B cell (primary cell): ENCODE measurements around the gene STX18. TPM values are rescaled to one million over a fixed set of nuclear protein-coding genes. Genes with fewer than 3 reads are reported as not detected.

Experiments used
- ATAC-seq: fragments of 200-7000 bp; cut with Tn5 transposase; one replicate; pipeline ENCODE4 v1.10.0; 2021; ENCODE audit warnings: low read depth, mild to moderate bottlenecking, moderate number of reproducible peaks, moderate library complexity
- CTCF ChIA-PET: fragments of 350-600 bp; sonication (Branson Sonifier 250); formaldehyde crosslinking; loops from one replicate; lab custom pipeline; 2021; ENCODE audit warnings: antibody characterized with exemption, inconsistent platforms; lab: Charles Lee
- POLR2A ChIA-PET: fragments of 350-600 bp; sonication (Branson Sonifier 250); formaldehyde crosslinking; loops from one replicate; lab custom pipeline; 2021; ENCODE audit warnings: antibody characterized with exemption; lab: Charles Lee
- DNase-seq: peaks from one replicate; pipeline ENCODE4 v3.0.0; 2013
- H2AFZ ChIP-seq: 2 replicates; pipeline ENCODE4 v1.6.1; 2012; ENCODE audit warnings: mild to moderate bottlenecking, low read depth, low read length; ENCODE audit not compliant: insufficient read depth, poor library complexity, severe bottlenecking
- H3K27ac ChIP-seq, 2 donors: 1 replicate in 1 of 2; 2 replicates in 1 of 2; pipeline ENCODE4 v1.5.1; 2012 to 2013; ENCODE audit warnings: low read length in 2 of 2, mild to moderate bottlenecking in 2 of 2, moderate library complexity in 1 of 2
- H3K27me3 ChIP-seq, 4 experiments: fragments of 200-600 bp in 1 of 4; sonication (generic) in 1 of 4; replicated peaks in 1 of 4; 1 replicate in 2 of 4; 2 replicates in 2 of 4; pipeline versions ENCODE4 v1.6.1 to v1.7.0; 2013 to 2016; ENCODE audit warnings: low read length in 3 of 4, mild to moderate bottlenecking in 2 of 4, mixed read lengths in 1 of 4, moderate library complexity in 1 of 4; ENCODE audit not compliant: insufficient read depth in 4 of 4, control insufficient read depth in 3 of 4; ENCODE audit errors: control extremely low read depth in 1 of 4
- H3K36me3 ChIP-seq, 2 experiments: replicated peaks in 1 of 2; 1 replicate in 1 of 2; 2 replicates in 1 of 2; pipeline versions ENCODE4 v1.6.1 to v1.7.1; 2013; ENCODE audit warnings: low read length in 1 of 2; ENCODE audit not compliant: insufficient read depth in 2 of 2, control insufficient read depth in 1 of 2; ENCODE audit errors: control extremely low read depth in 1 of 2, extremely low read depth in 1 of 2
- H3K4me1 ChIP-seq, 2 donors: fragments of 200-600 bp in 1 of 2; sonication (generic) in 1 of 2; 1 replicate in 1 of 2; 2 replicates in 1 of 2; pipeline versions ENCODE4 v1.5.1 to v1.6.1; 2013 to 2017; ENCODE audit warnings: low read length in 2 of 2; ENCODE audit not compliant: control insufficient read depth in 2 of 2, insufficient read depth in 2 of 2
- H3K4me2 ChIP-seq: replicated peaks from 2 replicates; pipeline ENCODE3; 2012; ENCODE audit warnings: mild to moderate bottlenecking, low read depth, low read length; ENCODE audit not compliant: poor library complexity, severe bottlenecking
- H3K4me3 ChIP-seq, 5 experiments: fragments of 200-600 bp in 1 of 5; sonication (generic) in 1 of 5; 1 replicate in 3 of 5; 2 replicates in 2 of 5; pipeline versions ENCODE4 v1.5.1 to v1.7.0; 2011 to 2016; ENCODE audit warnings: low read length in 4 of 5, mild to moderate bottlenecking in 4 of 5, low read depth in 2 of 5, control low read depth in 1 of 5, moderate library complexity in 1 of 5; ENCODE audit not compliant: insufficient read depth in 1 of 5; ENCODE audit errors: control extremely low read depth in 1 of 5, extremely low read depth in 1 of 5
- H3K79me2 ChIP-seq: fragments of 200-600 bp; sonication (generic); one replicate; pipeline ENCODE4 v1.6.0; 2016; ENCODE audit warnings: low read length; ENCODE audit not compliant: control insufficient read depth, insufficient read depth
- H3K9ac ChIP-seq: fragments of 200-600 bp; sonication (generic); 2 replicates; pipeline ENCODE4 v1.6.1; 2017; ENCODE audit warnings: mild to moderate bottlenecking, low read length, moderate library complexity
- H3K9me3 ChIP-seq, 3 donors: one replicate each; pipeline versions ENCODE4 v1.6.1 to v1.7.1; 2013; ENCODE audit warnings: low read length in 2 of 3; ENCODE audit not compliant: control insufficient read depth in 2 of 3, insufficient read depth in 1 of 3; ENCODE audit errors: control extremely low read depth in 1 of 3
- H4K20me1 ChIP-seq: 2 replicates; pipeline ENCODE4 v1.6.0; 2012; ENCODE audit warnings: mild to moderate bottlenecking, low read length; ENCODE audit not compliant: insufficient read depth, control insufficient read depth, poor library complexity, severe bottlenecking
- H3K27ac Mint-ChIP-seq: one replicate; pipeline ENCODE4 v1.8.0; 2021; ENCODE audit warnings: mixed read lengths
- H3K27me3 Mint-ChIP-seq: one replicate; pipeline ENCODE4 v1.8.0; 2021; ENCODE audit warnings: mixed read lengths
- H3K4me1 Mint-ChIP-seq: one replicate; pipeline ENCODE4 v1.8.0; 2021; ENCODE audit warnings: mixed read lengths
- H3K4me3 Mint-ChIP-seq: one replicate; pipeline ENCODE4 v1.8.0; 2021; ENCODE audit warnings: mixed read lengths
- H3K9me3 Mint-ChIP-seq: one replicate; pipeline ENCODE4 v1.8.0; 2022; ENCODE audit warnings: mixed read lengths; ENCODE audit not compliant: insufficient read depth
- EZH2 ChIP-seq: IDR thresholded peaks from 2 replicates; pipeline ENCODE4 v1.6.1; 2012; ENCODE audit warnings: borderline replicate concordance, low read depth, mild to moderate bottlenecking, moderate library complexity, low read length; ENCODE audit not compliant: insufficient read depth, poor library complexity, severe bottlenecking
- WGBS: methylation state at CpG from one replicate; pipeline ENCODE4 v1.1.5; 2013; ENCODE audit warnings: missing lambda C conversion rate; ENCODE audit not compliant: insufficient coverage; 5-methylcytosine and 5-hydroxymethylcytosine counted together
- intact Hi-C: fragments of 100-400 bp; cut with micrococcal nuclease; formaldehyde crosslinking; loops from one replicate; pipeline ENCODE4 v1.10.0; 2022
- polyA plus RNA-seq: library from polyadenylated mRNA; depleted of rRNA; stranded (reverse); fragments of >200 nt; gene quantifications from 2 replicates; pipeline ENCODE4 v1.2.3, GENCODE V29; 2012
- total RNA-seq, 2 donors: library from RNA; stranded (reverse); fragments of 120-200 nt in 1 of 2; gene quantifications; 1 replicate in 1 of 2; 2 replicates in 1 of 2; pipeline versions ENCODE4 v1.2.3 to v1.2.4, GENCODE V29; 2013 to 2022
- TF ChIP-seq, protein P1 (sequence below): fragments of 200-600 bp; IDR thresholded peaks from one replicate; pipeline ENCODE4 v1.8.0; 2022; ENCODE audit warnings: antibody characterized with exemption, mild to moderate bottlenecking

Gene STX18
- total and polyA plus RNA-seq, 2 donors (not counting 1 experiment from before 2014, with no cell fraction given), result 20.3 to 33.6 TPM

DNA sequence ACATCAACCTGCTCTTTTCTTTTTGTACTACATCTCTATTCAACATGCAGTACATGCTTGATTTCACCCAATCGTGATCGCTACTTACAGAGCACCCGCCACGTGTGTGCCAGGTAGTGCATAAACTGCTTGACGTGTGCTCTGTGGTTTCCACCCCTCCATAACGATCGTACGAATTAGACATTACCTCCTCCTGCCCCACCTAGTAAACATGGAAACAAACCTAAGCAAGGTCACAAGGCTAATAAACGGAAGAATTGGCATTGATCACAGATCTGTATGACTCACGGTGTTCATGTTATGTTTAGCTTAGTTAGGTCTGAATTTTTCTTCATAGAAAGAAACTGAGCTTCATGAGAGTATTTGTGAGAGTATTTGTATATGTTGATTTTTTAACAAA is 64.1 kb downstream of the STX18 start:
- Mint-ChIP-seq H3K4me3 (no peak overlapping the region), H3K27ac (no peak overlapping the region), H3K27me3 (no peaks in the 10 kb centered on the region), H3K9me3 (no peaks in the 10 kb centered on the region), H3K4me1 (peaks cover 3% of the 10 kb centered on the region)
- Histone ChIP-seq H3K27me3 (no peaks in the 10 kb centered on the region), H2AFZ (no peak overlapping the region), H3K4me2 (no peak overlapping the region), H3K4me1 (no peaks in the 10 kb centered on the region), H3K27ac (no peak overlapping the region), H3K9ac (no peak overlapping the region), H4K20me1 (peaks cover 23% of the 10 kb centered on the region), H3K36me3 (no peaks in the 10 kb centered on the region), H3K9me3 (no peaks in the 10 kb centered on the region), H3K79me2 (peaks cover 44% of the 10 kb centered on the region), H3K4me3 (no peak overlapping the region)
- WGBS, result 97% methylated on average over 8 of the region's 10 CpGs
- ChIA-PET POLR2A (no interaction called here), CTCF (no interaction called here)
- ATAC-seq (no peak), DNase-seq (no peak)
- intact Hi-C loops, result no loop called here
- TF ChIP-seq EZH2, result no peak
- TF ChIP-seq, protein P1, sequence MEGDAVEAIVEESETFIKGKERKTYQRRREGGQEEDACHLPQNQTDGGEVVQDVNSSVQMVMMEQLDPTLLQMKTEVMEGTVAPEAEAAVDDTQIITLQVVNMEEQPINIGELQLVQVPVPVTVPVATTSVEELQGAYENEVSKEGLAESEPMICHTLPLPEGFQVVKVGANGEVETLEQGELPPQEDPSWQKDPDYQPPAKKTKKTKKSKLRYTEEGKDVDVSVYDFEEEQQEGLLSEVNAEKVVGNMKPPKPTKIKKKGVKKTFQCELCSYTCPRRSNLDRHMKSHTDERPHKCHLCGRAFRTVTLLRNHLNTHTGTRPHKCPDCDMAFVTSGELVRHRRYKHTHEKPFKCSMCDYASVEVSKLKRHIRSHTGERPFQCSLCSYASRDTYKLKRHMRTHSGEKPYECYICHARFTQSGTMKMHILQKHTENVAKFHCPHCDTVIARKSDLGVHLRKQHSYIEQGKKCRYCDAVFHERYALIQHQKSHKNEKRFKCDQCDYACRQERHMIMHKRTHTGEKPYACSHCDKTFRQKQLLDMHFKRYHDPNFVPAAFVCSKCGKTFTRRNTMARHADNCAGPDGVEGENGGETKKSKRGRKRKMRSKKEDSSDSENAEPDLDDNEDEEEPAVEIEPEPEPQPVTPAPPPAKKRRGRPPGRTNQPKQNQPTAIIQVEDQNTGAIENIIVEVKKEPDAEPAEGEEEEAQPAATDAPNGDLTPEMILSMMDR, result no peak

DNA sequence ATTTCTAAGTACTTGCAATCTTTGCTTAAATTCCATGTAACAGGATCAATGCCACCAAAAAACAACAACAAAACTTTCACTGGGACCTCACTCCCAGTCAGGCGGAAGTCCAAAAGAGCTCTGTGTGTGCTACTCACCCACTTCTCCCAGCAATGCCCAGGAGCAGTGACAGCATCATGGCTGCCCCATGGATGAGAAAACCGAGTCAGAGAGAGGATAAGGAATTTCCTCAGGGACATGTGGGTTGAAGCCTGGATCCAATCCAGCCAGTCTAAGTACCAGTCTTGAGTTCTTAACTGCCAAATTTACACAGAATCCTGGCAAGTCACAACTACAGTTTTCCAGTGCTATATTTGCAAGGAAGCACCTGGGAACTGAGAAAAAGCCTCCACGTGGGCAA is 64.5 kb downstream of the STX18 start:
- Histone ChIP-seq H2AFZ (no peak overlapping the region), H3K4me3 (no peak overlapping the region), H3K9ac (no peak overlapping the region), H3K36me3 (no peaks in the 10 kb centered on the region), H3K9me3 (no peaks in the 10 kb centered on the region), H3K79me2 (peaks cover 40% of the 10 kb centered on the region), H3K27ac (no peak overlapping the region), H3K27me3 (no peaks in the 10 kb centered on the region), H4K20me1 (peaks cover 23% of the 10 kb centered on the region), H3K4me1 (no peaks in the 10 kb centered on the region), H3K4me2 (no peak overlapping the region)
- ChIA-PET CTCF (no interaction called here), POLR2A (no interaction called here)
- intact Hi-C loops, result no loop called here
- no peak for TF ChIP-seq EZH2
- TF ChIP-seq, protein P1, result no peak
- 93% methylated on average over 2 of the region's 3 CpGs for WGBS
- ATAC-seq, result no peak
- no peak for DNase-seq
- no peak overlapping the region for H3K4me3 Mint-ChIP-seq
- H3K27me3 Mint-ChIP-seq, result no peaks in the 10 kb centered on the region
- no peaks in the 10 kb centered on the region for H3K9me3 Mint-ChIP-seq
- H3K27ac Mint-ChIP-seq, result no peak overlapping the region
- H3K4me1 Mint-ChIP-seq, result peaks cover 3% of the 10 kb centered on the region
